Kidney epithelial cell (primary cell): Measurements from ENCODE around the gene MERTK. TPM values are rescaled to one million over a fixed set of nuclear protein-coding genes. Genes with fewer than 3 reads are reported as not detected.
A peak's percentile ranks its signal among the peaks of the same experiment; 100 is the strongest.
"Not testable (repeated sequence)": the region's sequence is repeated elsewhere in the genome, so short reads cannot be mapped to it uniquely, and the experiment has no call there.

Experiments
- DNase-seq: peaks from one replicate; pipeline ENCODE4 v3.0.0-alpha.2; 2010; ENCODE audit warnings: low read depth
- H3K27me3 ChIP-seq: 2 replicates; pipeline ENCODE4 v1.6.0; 2011; ENCODE audit warnings: low read length; ENCODE audit not compliant: control insufficient read depth, insufficient read depth
- H3K36me3 ChIP-seq: 2 replicates; pipeline ENCODE4 v1.5.1; 2011; ENCODE audit warnings: low read length; ENCODE audit not compliant: control insufficient read depth, insufficient read depth
- H3K4me3 ChIP-seq: 2 replicates; pipeline ENCODE4 v1.5.1; 2011; ENCODE audit warnings: low read depth, mild to moderate bottlenecking, control low read depth, low read length
- CTCF ChIP-seq: IDR thresholded peaks from 2 replicates; pipeline ENCODE4 v1.5.1; 2011; ENCODE audit warnings: mild to moderate bottlenecking, moderate library complexity, low read length, control low read depth, inconsistent platforms; ENCODE audit not compliant: insufficient read depth, poor library complexity, severe bottlenecking
- total RNA-seq: library from RNA; depleted of rRNA; stranded (reverse); fragments of >200 nt; gene quantifications from 2 replicates; pipeline ENCODE4 v1.2.3, GENCODE V29; 2015

MERTK gene
- 2.7 and 4.1 TPM in 2 replicates for total RNA-seq

GRCh38 chr2:111897924-111898702, at the start of gene MERTK:
TSS of gene MERTK (plus strand) at chr2:111898607. CDS start at chr2:111898736, 129 bp downstream.
- H3K27me3 ChIP-seq, result no peaks in the 10 kb centered on the region
- H3K36me3 ChIP-seq, result no peaks in the 10 kb centered on the region
- H3K4me3 ChIP-seq, result peak within 1 kb of the TSS; percentile 60
- TF ChIP-seq CTCF, result peak; percentile 59
- no peak for DNase-seq

- not testable (repeated sequence) for DNase-seq
- TF ChIP-seq CTCF, result peak; percentile 33
Observed at GRCh38 chr2:111850646-111851045, 47.8 kb upstream of the MERTK start.

GRCh38 chr2:111852544-111852943, 45.9 kb upstream of the MERTK start:
- not testable (repeated sequence) for DNase-seq, H3K4me3 ChIP-seq, H3K36me3 ChIP-seq

More at GRCh38 chr2:111850646-111851045, 47.8 kb upstream of the MERTK start:
- H3K4me3 ChIP-seq, H3K36me3 ChIP-seq, H3K27me3 ChIP-seq: not testable (repeated sequence)

GRCh38 chr2:111860005-111860404, 38.4 kb upstream of the MERTK start:
- H3K27me3 ChIP-seq, H3K4me3 ChIP-seq, H3K36me3 ChIP-seq: not testable (repeated sequence)
- peak; percentile 25 for DNase-seq

More at GRCh38 chr2:111852544-111852943, 45.9 kb upstream of the MERTK start:
- not testable (repeated sequence) for H3K27me3 ChIP-seq

GRCh38 chr2:111865124-111865523, 33.3 kb upstream of the MERTK start:
- not testable (repeated sequence) for H3K36me3 ChIP-seq, DNase-seq

GRCh38 chr2:111872806-111873205, 25.6 kb upstream of the MERTK start:
- not testable (repeated sequence) for H3K4me3 ChIP-seq, H3K36me3 ChIP-seq, H3K27me3 ChIP-seq, DNase-seq

More at GRCh38 chr2:111865124-111865523, 33.3 kb upstream of the MERTK start:
- not testable (repeated sequence) for H3K4me3 ChIP-seq, H3K27me3 ChIP-seq

GRCh38 chr2:111883661-111884591, 14.5 kb upstream of the MERTK start, which contains the start of gene ANAPC1:
TSS of gene ANAPC1 (minus strand) at chr2:111884193. CDS start at chr2:111880825, 3,368 bp downstream.
- no peak for DNase-seq
- Histone ChIP-seq H3K27me3 (no peaks in the 10 kb centered on the region), H3K4me3 (peak within 1 kb of the TSS; percentile 96), H3K36me3 (no peaks in the 10 kb centered on the region)
- no peak for TF ChIP-seq CTCF
